ENCODE results near the gene TGM6.

GRCh38 chr20:2421247-2421646 lies 40.5 kb downstream of the TGM6 start:
- TF ChIP-seq, protein P1, sequence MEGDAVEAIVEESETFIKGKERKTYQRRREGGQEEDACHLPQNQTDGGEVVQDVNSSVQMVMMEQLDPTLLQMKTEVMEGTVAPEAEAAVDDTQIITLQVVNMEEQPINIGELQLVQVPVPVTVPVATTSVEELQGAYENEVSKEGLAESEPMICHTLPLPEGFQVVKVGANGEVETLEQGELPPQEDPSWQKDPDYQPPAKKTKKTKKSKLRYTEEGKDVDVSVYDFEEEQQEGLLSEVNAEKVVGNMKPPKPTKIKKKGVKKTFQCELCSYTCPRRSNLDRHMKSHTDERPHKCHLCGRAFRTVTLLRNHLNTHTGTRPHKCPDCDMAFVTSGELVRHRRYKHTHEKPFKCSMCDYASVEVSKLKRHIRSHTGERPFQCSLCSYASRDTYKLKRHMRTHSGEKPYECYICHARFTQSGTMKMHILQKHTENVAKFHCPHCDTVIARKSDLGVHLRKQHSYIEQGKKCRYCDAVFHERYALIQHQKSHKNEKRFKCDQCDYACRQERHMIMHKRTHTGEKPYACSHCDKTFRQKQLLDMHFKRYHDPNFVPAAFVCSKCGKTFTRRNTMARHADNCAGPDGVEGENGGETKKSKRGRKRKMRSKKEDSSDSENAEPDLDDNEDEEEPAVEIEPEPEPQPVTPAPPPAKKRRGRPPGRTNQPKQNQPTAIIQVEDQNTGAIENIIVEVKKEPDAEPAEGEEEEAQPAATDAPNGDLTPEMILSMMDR (IDR thresholded peaks at IDR 0.05; ENCODE audit: insufficient read depth, low read length), result no peak
- no peak for TF ChIP-seq SPI1 (IDR thresholded peaks at IDR 0.05; ENCODE audit: borderline replicate concordance, low read depth)
- TF ChIP-seq POLR2AphosphoS5 (IDR thresholded peaks at IDR 0.05; ENCODE audit: low read depth), result no peak

Data from HL-60 (cell line).